PC-3 (cell line): ENCODE data around the gene MAT2B. TPM values are rescaled to one million over a fixed set of nuclear protein-coding genes. Genes with fewer than 3 reads are reported as not detected.

Source experiments
- ATAC-seq: fragments of 200-7000 bp; cut with Tn5 transposase; 2 replicates; pipeline ENCODE4 v1.9.1; 2020; ENCODE audit warnings: mild to moderate bottlenecking, moderate library complexity
- BruUV-seq: library from RNA; stranded (reverse); fragments of 400-500 nt; replicated peaks from 2 replicates; lab custom pipeline; 2021; lab: Mats Ljungman, UMichigan
- CTCF ChIA-PET: fragments of 300-600 bp; sonication (Branson Sonifier 250); formaldehyde crosslinking; loops from one replicate; lab custom pipeline; 2022; ENCODE audit warnings: antibody characterized with exemption; lab: Charles Lee
- POLR2A ChIA-PET: fragments of 300-600 bp; sonication (Branson Sonifier 250); formaldehyde crosslinking; loops from one replicate; lab custom pipeline; 2022; ENCODE audit warnings: antibody characterized with exemption; ENCODE audit not compliant: unreplicated experiment; lab: Charles Lee
- DNase-seq: peaks from one replicate; pipeline ENCODE4 v3.0.0-alpha.2; 2015
- H2AFZ ChIP-seq: fragments of 300-600 bp; sonication (generic); 2 replicates; pipeline ENCODE4 v1.6.0; 2016; ENCODE audit warnings: antibody characterized with exemption, low read length
- H3F3A ChIP-seq: fragments of 300-600 bp; sonication (generic); one replicate; pipeline ENCODE4 v1.6.0; 2017; ENCODE audit warnings: antibody characterized with exemption, low read length, control low read depth, mild to moderate bottlenecking; ENCODE audit not compliant: unreplicated experiment
- H3K27ac ChIP-seq: fragments of 300-600 bp; sonication (generic); 2 replicates; pipeline ENCODE4 v1.5.1; 2016; ENCODE audit warnings: mild to moderate bottlenecking, low read length
- H3K27me3 ChIP-seq: fragments of 300-600 bp; sonication (generic); 2 replicates; pipeline ENCODE4 v1.6.1; 2016; ENCODE audit warnings: low read length, mixed read lengths
- H3K36me3 ChIP-seq: fragments of 300-600 bp; sonication (generic); 2 replicates; pipeline ENCODE4 v1.6.1; 2016; ENCODE audit warnings: low read depth, mixed run types, low read length, mixed read lengths
- H3K4me1 ChIP-seq: fragments of 300-600 bp; sonication (generic); 2 replicates; pipeline ENCODE4 v1.5.1; 2016; ENCODE audit warnings: low read length; ENCODE audit not compliant: insufficient read depth
- H3K4me2 ChIP-seq: fragments of 300-600 bp; sonication (generic); 2 replicates; pipeline ENCODE4 v1.6.0; 2016; ENCODE audit warnings: low read length
- H3K4me3 ChIP-seq: fragments of 300-600 bp; sonication (generic); 2 replicates; pipeline ENCODE4 v1.5.1; 2016; ENCODE audit warnings: mild to moderate bottlenecking, low read length, mixed read lengths
- H3K79me2 ChIP-seq: fragments of 300-600 bp; sonication (generic); 2 replicates; pipeline ENCODE4 v1.6.1; 2017; ENCODE audit warnings: low read length, mixed read lengths
- H3K9ac ChIP-seq: fragments of 300-600 bp; sonication (generic); 2 replicates; pipeline ENCODE4 v1.6.0; 2016; ENCODE audit warnings: mild to moderate bottlenecking, low read length
- H3K9me2 ChIP-seq: fragments of 300-600 bp; sonication (generic); replicated peaks from 2 replicates; pipeline ENCODE4 v1.6.1; 2016; ENCODE audit warnings: mixed run types, low read length, mixed read lengths
- H3K9me3 ChIP-seq: fragments of 300-600 bp; sonication (generic); 2 replicates; pipeline ENCODE4 v1.6.1; 2016; ENCODE audit warnings: low read length, mixed read lengths
- H4K20me1 ChIP-seq: fragments of 300-600 bp; sonication (generic); 2 replicates; pipeline ENCODE4 v1.6.1; 2016; ENCODE audit warnings: low read length, mixed read lengths
- EZH2 ChIP-seq: fragments of 300-600 bp; sonication (generic); IDR thresholded peaks from one replicate; pipeline ENCODE4 v1.6.1; 2017; ENCODE audit warnings: antibody characterized with exemption, mild to moderate bottlenecking, low read length; ENCODE audit not compliant: unreplicated experiment
- EZH2phosphoT487 ChIP-seq: fragments of 300-600 bp; sonication (generic); IDR thresholded peaks from 2 replicates; pipeline ENCODE4 v1.6.1; 2018; ENCODE audit warnings: mild to moderate bottlenecking, antibody characterized with exemption, low read length, borderline replicate concordance
- intact Hi-C: fragments of 100-400 bp; cut with micrococcal nuclease; formaldehyde crosslinking; loops from 2 replicates; pipeline ENCODE4 v1.9.0; 2023
- total RNA-seq: library from RNA; depleted of rRNA; stranded (reverse); fragments of >200 nt; gene quantifications from 2 replicates; pipeline ENCODE4 v1.2.3, GENCODE V29; 2014
- TF ChIP-seq, protein P1 (sequence below): fragments of 300-600 bp; sonication (generic); conservative IDR thresholded peaks from 2 replicates; pipeline ENCODE4 v1.5.1; 2017; ENCODE audit warnings: antibody characterized with exemption, low read depth, mild to moderate bottlenecking, low read length

MAT2B gene
- total RNA-seq, 1 experiment from 2014 or later: 24.3 TPM

DNA sequence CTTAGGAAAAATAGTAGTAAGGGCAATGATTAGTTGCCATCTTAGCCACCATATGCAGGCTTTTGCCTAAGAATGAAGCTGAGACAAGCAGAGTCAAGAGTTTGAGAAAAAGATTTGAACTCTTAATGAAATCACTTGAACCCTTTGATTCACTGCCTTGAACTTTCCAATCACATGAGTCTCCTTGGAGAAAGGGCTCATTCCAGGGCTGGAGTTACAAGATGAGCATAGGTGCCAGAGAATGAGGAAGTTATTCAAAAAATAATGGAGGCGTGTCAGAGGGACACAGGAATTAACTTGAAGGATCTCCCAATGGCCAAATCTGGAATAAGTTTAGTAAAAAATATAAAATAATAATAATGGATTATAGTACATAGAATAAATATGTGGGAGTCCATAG is 35.3 kb downstream of the MAT2B start:
- DNase-seq (no peak), ATAC-seq (no peak)
- POLR2A ChIA-PET: no interaction called here
- no peaks in the 10 kb centered on the region for H3K79me2 ChIP-seq
- BruUV-seq: no TSS peak
- intact Hi-C loops: no loop called here
- H3K4me3 ChIP-seq: no peak overlapping the region
- H3K4me1 ChIP-seq: no peaks in the 10 kb centered on the region
- H3K27me3 ChIP-seq: peaks cover 45% of the 10 kb centered on the region
- H3K9ac ChIP-seq: no peak overlapping the region
- CTCF ChIA-PET: no interaction called here
- no peaks in the 10 kb centered on the region for H3F3A ChIP-seq
- no peak overlapping the region for H3K27ac ChIP-seq
- no peaks in the 10 kb centered on the region for H3K36me3 ChIP-seq
- no peak for TF ChIP-seq EZH2phosphoT487
- TF ChIP-seq, protein P1, sequence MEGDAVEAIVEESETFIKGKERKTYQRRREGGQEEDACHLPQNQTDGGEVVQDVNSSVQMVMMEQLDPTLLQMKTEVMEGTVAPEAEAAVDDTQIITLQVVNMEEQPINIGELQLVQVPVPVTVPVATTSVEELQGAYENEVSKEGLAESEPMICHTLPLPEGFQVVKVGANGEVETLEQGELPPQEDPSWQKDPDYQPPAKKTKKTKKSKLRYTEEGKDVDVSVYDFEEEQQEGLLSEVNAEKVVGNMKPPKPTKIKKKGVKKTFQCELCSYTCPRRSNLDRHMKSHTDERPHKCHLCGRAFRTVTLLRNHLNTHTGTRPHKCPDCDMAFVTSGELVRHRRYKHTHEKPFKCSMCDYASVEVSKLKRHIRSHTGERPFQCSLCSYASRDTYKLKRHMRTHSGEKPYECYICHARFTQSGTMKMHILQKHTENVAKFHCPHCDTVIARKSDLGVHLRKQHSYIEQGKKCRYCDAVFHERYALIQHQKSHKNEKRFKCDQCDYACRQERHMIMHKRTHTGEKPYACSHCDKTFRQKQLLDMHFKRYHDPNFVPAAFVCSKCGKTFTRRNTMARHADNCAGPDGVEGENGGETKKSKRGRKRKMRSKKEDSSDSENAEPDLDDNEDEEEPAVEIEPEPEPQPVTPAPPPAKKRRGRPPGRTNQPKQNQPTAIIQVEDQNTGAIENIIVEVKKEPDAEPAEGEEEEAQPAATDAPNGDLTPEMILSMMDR: no peak
- no peak for TF ChIP-seq EZH2
- no peaks in the 10 kb centered on the region for H4K20me1 ChIP-seq
- H2AFZ ChIP-seq: no peak overlapping the region
- no peaks in the 10 kb centered on the region for H3K9me2 ChIP-seq
- no peak overlapping the region for H3K4me2 ChIP-seq
- no peaks in the 10 kb centered on the region for H3K9me3 ChIP-seq

DNA sequence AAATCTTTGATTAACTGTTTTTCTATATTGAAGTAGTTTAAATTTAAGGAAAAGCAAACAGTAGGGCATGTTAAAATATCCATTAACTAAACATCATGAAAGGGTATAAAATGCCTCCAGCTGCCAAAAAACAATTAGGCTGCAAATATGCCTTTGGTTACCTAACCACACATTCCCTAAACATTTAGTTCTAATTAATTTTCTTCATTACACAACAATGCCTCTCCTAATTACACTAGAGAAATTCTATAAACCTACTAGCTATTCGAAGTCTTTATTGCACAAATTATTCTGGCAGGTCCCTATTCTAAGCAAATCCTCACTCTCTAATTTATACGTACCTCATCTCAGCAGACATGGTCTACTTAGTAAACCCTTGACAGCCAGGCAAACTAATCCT is 37.4 kb downstream of the MAT2B start:
- POLR2A ChIA-PET: no interaction called here

DNA sequence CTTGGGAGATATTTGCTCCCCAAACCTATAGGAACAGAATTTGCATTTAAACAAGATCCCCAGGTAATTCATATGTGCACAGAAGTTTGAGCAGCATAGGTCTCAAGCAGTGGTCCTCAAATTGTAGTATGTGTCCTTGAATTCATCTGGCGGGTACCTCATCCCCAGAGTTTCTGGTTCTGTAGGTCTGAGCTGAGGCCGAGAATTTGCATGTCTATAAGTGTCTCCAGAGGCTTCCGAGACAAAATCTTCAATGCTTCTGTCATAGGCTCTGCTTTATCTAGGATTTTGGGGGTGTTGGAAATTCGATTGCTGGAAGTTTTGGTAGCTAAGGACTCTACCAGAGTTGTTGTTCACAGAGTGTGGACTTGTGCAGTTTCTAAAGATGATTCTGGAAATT is 38.6 kb downstream of the MAT2B start:
- Histone ChIP-seq H3K27ac (no peak overlapping the region), H3F3A (no peaks in the 10 kb centered on the region), H3K4me1 (no peaks in the 10 kb centered on the region), H3K9ac (no peak overlapping the region), H2AFZ (no peak overlapping the region), H3K4me3 (no peak overlapping the region), H3K36me3 (no peaks in the 10 kb centered on the region), H3K27me3 (peaks cover 65% of the 10 kb centered on the region), H4K20me1 (no peaks in the 10 kb centered on the region), H3K9me2 (no peaks in the 10 kb centered on the region), H3K79me2 (no peaks in the 10 kb centered on the region), H3K4me2 (no peak overlapping the region), H3K9me3 (no peaks in the 10 kb centered on the region)
- intact Hi-C loops: no loop called here
- POLR2A ChIA-PET: no interaction called here
- TF ChIP-seq, protein P1: no peak
- TF ChIP-seq EZH2phosphoT487 (no peak), EZH2 (no peak)
- CTCF ChIA-PET: no interaction called here
- DNase-seq (no peak), ATAC-seq (no peak)
- no TSS peak for BruUV-seq

More for the DNA sequence above, 37.4 kb downstream of the MAT2B start:
- Histone ChIP-seq H3K36me3 (no peaks in the 10 kb centered on the region), H3K27me3 (peaks cover 55% of the 10 kb centered on the region), H4K20me1 (no peaks in the 10 kb centered on the region), H3K9me3 (no peaks in the 10 kb centered on the region), H2AFZ (no peak overlapping the region), H3K27ac (no peak overlapping the region), H3K9me2 (no peaks in the 10 kb centered on the region), H3K4me2 (no peak overlapping the region), H3K79me2 (no peaks in the 10 kb centered on the region), H3K9ac (no peak overlapping the region), H3F3A (no peaks in the 10 kb centered on the region), H3K4me3 (no peak overlapping the region), H3K4me1 (no peaks in the 10 kb centered on the region)
- no peak for DNase-seq
- CTCF ChIA-PET: no interaction called here
- ATAC-seq: no peak
- BruUV-seq: no TSS peak
- intact Hi-C loops: no loop called here
- TF ChIP-seq EZH2phosphoT487: no peak
- no peak for TF ChIP-seq EZH2
- TF ChIP-seq, protein P1: no peak
